ENCODE results near the gene TRIO.

The TRIO gene

GRCh38 chr5:14223372-14223771, 80.2 kb downstream of the TRIO start:
- H3K4me3 ChIP-seq (ENCODE audit: control insufficient read depth, low read depth, low read length): no peak overlapping the region
- TF ChIP-seq, protein P1, sequence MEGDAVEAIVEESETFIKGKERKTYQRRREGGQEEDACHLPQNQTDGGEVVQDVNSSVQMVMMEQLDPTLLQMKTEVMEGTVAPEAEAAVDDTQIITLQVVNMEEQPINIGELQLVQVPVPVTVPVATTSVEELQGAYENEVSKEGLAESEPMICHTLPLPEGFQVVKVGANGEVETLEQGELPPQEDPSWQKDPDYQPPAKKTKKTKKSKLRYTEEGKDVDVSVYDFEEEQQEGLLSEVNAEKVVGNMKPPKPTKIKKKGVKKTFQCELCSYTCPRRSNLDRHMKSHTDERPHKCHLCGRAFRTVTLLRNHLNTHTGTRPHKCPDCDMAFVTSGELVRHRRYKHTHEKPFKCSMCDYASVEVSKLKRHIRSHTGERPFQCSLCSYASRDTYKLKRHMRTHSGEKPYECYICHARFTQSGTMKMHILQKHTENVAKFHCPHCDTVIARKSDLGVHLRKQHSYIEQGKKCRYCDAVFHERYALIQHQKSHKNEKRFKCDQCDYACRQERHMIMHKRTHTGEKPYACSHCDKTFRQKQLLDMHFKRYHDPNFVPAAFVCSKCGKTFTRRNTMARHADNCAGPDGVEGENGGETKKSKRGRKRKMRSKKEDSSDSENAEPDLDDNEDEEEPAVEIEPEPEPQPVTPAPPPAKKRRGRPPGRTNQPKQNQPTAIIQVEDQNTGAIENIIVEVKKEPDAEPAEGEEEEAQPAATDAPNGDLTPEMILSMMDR (conservative IDR thresholded peaks at IDR 0.05; ENCODE audit: control insufficient read depth, insufficient read depth, low read depth, low read length): no peak
- DNase-seq (ENCODE audit: low read depth): no peak

- TF ChIP-seq, protein P1 (conservative IDR thresholded peaks at IDR 0.05; ENCODE audit: control insufficient read depth, insufficient read depth, low read depth, low read length): no peak
Observed at GRCh38 chr5:14225173-14225834, 82.2 kb downstream of the TRIO start.

GRCh38 chr5:14226149-14226548, 83.0 kb downstream of the TRIO start:
- H3K4me3 ChIP-seq (ENCODE audit: control insufficient read depth, low read depth, low read length): no peak overlapping the region
- TF ChIP-seq, protein P1 (conservative IDR thresholded peaks at IDR 0.05; ENCODE audit: control insufficient read depth, insufficient read depth, low read depth, low read length): no peak
- no peak for DNase-seq (ENCODE audit: low read depth)

More at GRCh38 chr5:14225173-14225834, 82.2 kb downstream of the TRIO start:
- DNase-seq (ENCODE audit: low read depth): no peak
- H3K4me3 ChIP-seq (ENCODE audit: control insufficient read depth, low read depth, low read length): no peak overlapping the region

- no peak for DNase-seq (ENCODE audit: low read depth)
- H3K4me3 ChIP-seq (ENCODE audit: control insufficient read depth, low read depth, low read length): no peak overlapping the region
- TF ChIP-seq, protein P1 (conservative IDR thresholded peaks at IDR 0.05; ENCODE audit: control insufficient read depth, insufficient read depth, low read depth, low read length): no peak
Observed at GRCh38 chr5:14226554-14226953, 83.4 kb downstream of the TRIO start.

DNA sequence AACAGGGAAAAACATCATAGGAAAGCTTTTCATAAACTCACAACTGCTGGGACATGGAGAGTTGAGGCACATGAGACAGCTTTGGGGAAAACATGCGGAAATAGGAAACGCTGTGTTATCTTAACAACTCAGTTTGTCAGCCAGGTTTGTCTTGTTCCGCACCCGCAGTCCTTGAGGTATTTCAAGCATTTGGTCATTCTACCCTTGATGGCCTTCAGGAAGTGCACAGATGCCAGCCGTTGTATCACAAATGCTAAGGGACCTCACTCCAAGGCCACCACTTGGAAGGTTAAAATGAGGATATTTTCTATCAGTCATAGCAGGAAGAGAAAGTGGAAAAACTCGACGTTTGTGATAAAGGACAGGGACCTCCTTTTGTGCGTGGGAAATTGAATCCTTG, 83.8 kb downstream of the TRIO start:
- no peak overlapping the region for H3K4me3 ChIP-seq (ENCODE audit: control insufficient read depth, low read depth, low read length)
- TF ChIP-seq, protein P1 (conservative IDR thresholded peaks at IDR 0.05; ENCODE audit: control insufficient read depth, insufficient read depth, low read depth, low read length): no peak
- no peak for DNase-seq (ENCODE audit: low read depth)

- no peak for DNase-seq (ENCODE audit: low read depth)
- no peak overlapping the region for H3K4me3 ChIP-seq (ENCODE audit: control insufficient read depth, low read depth, low read length)
- TF ChIP-seq, protein P1 (conservative IDR thresholded peaks at IDR 0.05; ENCODE audit: control insufficient read depth, insufficient read depth, low read depth, low read length): no peak
Observed at GRCh38 chr5:14227513-14227912, 84.4 kb downstream of the TRIO start.

All from fibroblast of mammary gland (primary cell).